ENCODE measurements around the gene CENPM. TPM values are rescaled to one million over a fixed set of nuclear protein-coding genes. Genes with fewer than 3 reads are reported as not detected.

CENPM gene
- total and polyA plus RNA-seq, 4 donors = 5.2 to 13.0 (median 10.6) TPM

GRCh38 chr22:41915786-41916493 lies 31.0 kb downstream of the CENPM start:
- DNase-seq (ENCODE audit: low read depth in 4 of 6, low spot score in 6 of 6) = no peak
- Histone ChIP-seq H3K4me1 (ENCODE audit: control insufficient read depth, insufficient read depth, low read length) (peaks cover 48% of the 10 kb centered on the region), H3K36me3 (ENCODE audit: control insufficient read depth, insufficient read depth, low read length) (peaks cover 2% of the 10 kb centered on the region), H3K27ac (ENCODE audit: low read depth, low read length) (no peak overlapping the region), H3K27me3 (ENCODE audit: control insufficient read depth, insufficient read depth, low read length) (peaks cover 86% of the 10 kb centered on the region), H3K9me3 (ENCODE audit: control insufficient read depth, insufficient read depth, low read length) (no peaks in the 10 kb centered on the region), H3K4me3 (ENCODE audit: low read depth, low read length) (no peak overlapping the region)
- WGBS (ENCODE audit: insufficient coverage) = 30% methylated on average over 6 of the region's 11 CpGs

DNA sequence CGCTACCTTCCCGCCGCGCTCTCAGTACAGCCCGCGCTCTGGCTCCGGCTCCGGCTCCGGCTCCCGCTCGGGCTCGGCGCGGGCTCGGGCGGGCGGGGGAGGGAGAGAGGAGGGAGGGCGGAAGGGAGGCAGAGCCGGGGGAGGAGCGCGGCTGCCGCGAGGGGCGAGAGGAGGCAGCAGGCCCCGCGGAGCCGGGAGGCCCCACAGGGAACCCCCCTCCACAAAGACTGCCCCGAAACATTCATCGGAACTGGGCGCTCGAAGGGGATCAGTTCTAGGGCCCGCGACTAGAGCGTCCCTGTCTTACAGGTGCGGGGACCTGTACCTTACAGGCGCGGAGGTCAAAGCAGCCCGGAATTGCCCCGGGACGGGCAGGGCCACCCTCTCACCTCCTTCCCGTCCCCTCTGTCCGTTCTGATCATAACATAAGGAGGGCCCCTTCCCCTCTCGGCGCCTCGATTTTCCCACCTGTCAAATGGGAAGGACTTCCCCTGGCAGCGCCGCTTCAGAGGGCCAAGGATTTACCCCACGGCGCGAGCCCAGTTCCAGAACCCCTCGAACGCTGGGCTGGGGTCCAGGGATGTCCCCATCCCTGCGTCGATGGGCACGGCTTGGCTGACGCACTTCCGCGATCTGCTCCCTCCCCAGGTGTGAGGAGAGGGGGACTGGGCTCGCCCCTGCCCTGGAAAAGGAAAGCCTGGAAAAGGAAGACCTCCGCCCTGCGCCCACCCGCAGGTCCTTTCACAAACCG lies 31.7 kb downstream of the CENPM start, which contains the start of gene SHISA8:
Gene SHISA8, minus strand, starts transcription at position 40 of the 751 bp plus-strand sequence. CDS start 407 bp downstream, outside the sequence.
- H3K4me3 ChIP-seq (ENCODE audit: low read depth, low read length) = no peak within 1 kb of the TSS
- H3K27ac ChIP-seq (ENCODE audit: low read depth, low read length) = no peak within 1 kb of the TSS
- DNase-seq (ENCODE audit: low read depth in 4 of 6, low spot score in 6 of 6) = peak in 2 of 6 donors; percentile 68 to 75
- WGBS (ENCODE audit: insufficient coverage) = 3% methylated on average over 53 of the region's 63 CpGs
- H3K36me3 ChIP-seq (ENCODE audit: control insufficient read depth, insufficient read depth, low read length) = peaks cover 2% of the 10 kb centered on the region
- peaks cover 90% of the 10 kb centered on the region for H3K27me3 ChIP-seq (ENCODE audit: control insufficient read depth, insufficient read depth, low read length)
- H3K9me3 ChIP-seq (ENCODE audit: control insufficient read depth, insufficient read depth, low read length) = no peaks in the 10 kb centered on the region
- H3K4me1 ChIP-seq (ENCODE audit: control insufficient read depth, insufficient read depth, low read length) = peaks cover 48% of the 10 kb centered on the region

GRCh38 chr22:41914611-41915034 lies 32.3 kb downstream of the CENPM start:
- Histone ChIP-seq H3K27me3 (ENCODE audit: control insufficient read depth, insufficient read depth, low read length) (peaks cover 85% of the 10 kb centered on the region), H3K9me3 (ENCODE audit: control insufficient read depth, insufficient read depth, low read length) (no peaks in the 10 kb centered on the region), H3K36me3 (ENCODE audit: control insufficient read depth, insufficient read depth, low read length) (peaks cover 2% of the 10 kb centered on the region), H3K27ac (ENCODE audit: low read depth, low read length) (no peak overlapping the region), H3K4me1 (ENCODE audit: control insufficient read depth, insufficient read depth, low read length) (peaks cover 43% of the 10 kb centered on the region), H3K4me3 (ENCODE audit: low read depth, low read length) (no peak overlapping the region)
- under 1% methylated on average over 67 of the region's 67 CpGs for WGBS (ENCODE audit: insufficient coverage)
- no peak for DNase-seq (ENCODE audit: low read depth in 4 of 6, low spot score in 6 of 6)

- H3K4me1 ChIP-seq (ENCODE audit: control insufficient read depth, insufficient read depth, low read length) = peaks cover 43% of the 10 kb centered on the region
- no peaks in the 10 kb centered on the region for H3K9me3 ChIP-seq (ENCODE audit: control insufficient read depth, insufficient read depth, low read length)
- no peak overlapping the region for H3K4me3 ChIP-seq (ENCODE audit: low read depth, low read length)
- under 1% methylated on average over 77 of the region's 79 CpGs for WGBS (ENCODE audit: insufficient coverage)
- peaks cover 84% of the 10 kb centered on the region for H3K27me3 ChIP-seq (ENCODE audit: control insufficient read depth, insufficient read depth, low read length)
- peaks cover 9% of the 10 kb centered on the region for H3K36me3 ChIP-seq (ENCODE audit: control insufficient read depth, insufficient read depth, low read length)
- H3K27ac ChIP-seq (ENCODE audit: low read depth, low read length) = no peak overlapping the region
- DNase-seq (ENCODE audit: low read depth in 4 of 6, low spot score in 6 of 6) = no peak
Measured at GRCh38 chr22:41913842-41914534, 33.0 kb downstream of the CENPM start.

DNA sequence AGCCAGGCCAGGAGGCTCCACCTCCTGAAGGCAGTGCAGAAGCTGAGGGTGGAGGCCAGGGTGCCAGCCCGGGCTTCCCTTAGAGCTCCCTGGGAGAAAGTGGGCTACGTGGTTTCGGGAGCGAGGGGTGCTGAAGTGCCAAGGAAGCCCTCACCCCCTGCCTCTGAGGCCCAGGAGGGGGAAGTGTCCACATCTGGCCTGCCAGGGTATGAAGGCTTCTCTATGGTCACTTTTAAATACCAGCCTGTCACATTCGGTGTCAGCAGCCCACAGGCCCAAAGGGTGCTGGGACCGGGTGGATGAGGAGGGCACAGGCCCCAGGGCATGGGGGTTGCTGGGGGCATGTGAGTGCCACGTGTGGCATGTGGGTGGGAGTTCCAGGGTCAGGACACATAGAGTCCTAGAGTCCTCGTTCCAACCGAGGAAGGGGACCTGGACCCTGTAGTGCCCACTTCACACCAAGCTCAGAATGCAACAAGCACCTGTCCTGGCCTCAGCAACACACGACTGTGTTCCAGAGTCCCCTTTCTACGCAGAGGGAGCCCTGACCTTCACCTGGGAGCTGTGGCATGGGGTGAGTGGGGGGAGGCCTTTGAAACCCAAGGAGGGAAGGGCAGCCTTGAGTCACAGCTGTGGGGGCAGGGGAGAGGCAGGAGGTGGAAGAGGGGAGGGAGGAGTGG lies 33.8 kb downstream of the CENPM start:
- Histone ChIP-seq H3K36me3 (ENCODE audit: control insufficient read depth, insufficient read depth, low read length) (peaks cover 15% of the 10 kb centered on the region), H3K27me3 (ENCODE audit: control insufficient read depth, insufficient read depth, low read length) (peaks cover 79% of the 10 kb centered on the region), H3K27ac (ENCODE audit: low read depth, low read length) (no peak overlapping the region), H3K9me3 (ENCODE audit: control insufficient read depth, insufficient read depth, low read length) (no peaks in the 10 kb centered on the region), H3K4me3 (ENCODE audit: low read depth, low read length) (no peak overlapping the region), H3K4me1 (ENCODE audit: control insufficient read depth, insufficient read depth, low read length) (peaks cover 45% of the 10 kb centered on the region)
- DNase-seq (ENCODE audit: low read depth in 4 of 6, low spot score in 6 of 6) = no peak
- 80% methylated on average over 7 of the region's 11 CpGs for WGBS (ENCODE audit: insufficient coverage)

GRCh38 chr22:41912338-41913039 lies 34.5 kb downstream of the CENPM start:
- Histone ChIP-seq H3K36me3 (ENCODE audit: control insufficient read depth, insufficient read depth, low read length) (peaks cover 22% of the 10 kb centered on the region), H3K27me3 (ENCODE audit: control insufficient read depth, insufficient read depth, low read length) (peaks cover 72% of the 10 kb centered on the region), H3K4me1 (ENCODE audit: control insufficient read depth, insufficient read depth, low read length) (peaks cover 40% of the 10 kb centered on the region), H3K9me3 (ENCODE audit: control insufficient read depth, insufficient read depth, low read length) (no peaks in the 10 kb centered on the region), H3K4me3 (ENCODE audit: low read depth, low read length) (no peak overlapping the region), H3K27ac (ENCODE audit: low read depth, low read length) (no peak overlapping the region)
- DNase-seq (ENCODE audit: low read depth in 4 of 6, low spot score in 6 of 6) = no peak
- WGBS (ENCODE audit: insufficient coverage) = 81% methylated on average over 7 of the region's 9 CpGs

GRCh38 chr22:41911001-41911611 lies 35.8 kb downstream of the CENPM start:
- Histone ChIP-seq H3K4me1 (ENCODE audit: control insufficient read depth, insufficient read depth, low read length) (peaks cover 40% of the 10 kb centered on the region), H3K27ac (ENCODE audit: low read depth, low read length) (no peak overlapping the region), H3K9me3 (ENCODE audit: control insufficient read depth, insufficient read depth, low read length) (no peaks in the 10 kb centered on the region), H3K27me3 (ENCODE audit: control insufficient read depth, insufficient read depth, low read length) (peaks cover 60% of the 10 kb centered on the region), H3K4me3 (ENCODE audit: low read depth, low read length) (no peak overlapping the region), H3K36me3 (ENCODE audit: control insufficient read depth, insufficient read depth, low read length) (peaks cover 34% of the 10 kb centered on the region)
- 17% methylated on average over 37 of the region's 37 CpGs for WGBS (ENCODE audit: insufficient coverage)
- no peak for DNase-seq (ENCODE audit: low read depth in 4 of 6, low spot score in 6 of 6)

DNA sequence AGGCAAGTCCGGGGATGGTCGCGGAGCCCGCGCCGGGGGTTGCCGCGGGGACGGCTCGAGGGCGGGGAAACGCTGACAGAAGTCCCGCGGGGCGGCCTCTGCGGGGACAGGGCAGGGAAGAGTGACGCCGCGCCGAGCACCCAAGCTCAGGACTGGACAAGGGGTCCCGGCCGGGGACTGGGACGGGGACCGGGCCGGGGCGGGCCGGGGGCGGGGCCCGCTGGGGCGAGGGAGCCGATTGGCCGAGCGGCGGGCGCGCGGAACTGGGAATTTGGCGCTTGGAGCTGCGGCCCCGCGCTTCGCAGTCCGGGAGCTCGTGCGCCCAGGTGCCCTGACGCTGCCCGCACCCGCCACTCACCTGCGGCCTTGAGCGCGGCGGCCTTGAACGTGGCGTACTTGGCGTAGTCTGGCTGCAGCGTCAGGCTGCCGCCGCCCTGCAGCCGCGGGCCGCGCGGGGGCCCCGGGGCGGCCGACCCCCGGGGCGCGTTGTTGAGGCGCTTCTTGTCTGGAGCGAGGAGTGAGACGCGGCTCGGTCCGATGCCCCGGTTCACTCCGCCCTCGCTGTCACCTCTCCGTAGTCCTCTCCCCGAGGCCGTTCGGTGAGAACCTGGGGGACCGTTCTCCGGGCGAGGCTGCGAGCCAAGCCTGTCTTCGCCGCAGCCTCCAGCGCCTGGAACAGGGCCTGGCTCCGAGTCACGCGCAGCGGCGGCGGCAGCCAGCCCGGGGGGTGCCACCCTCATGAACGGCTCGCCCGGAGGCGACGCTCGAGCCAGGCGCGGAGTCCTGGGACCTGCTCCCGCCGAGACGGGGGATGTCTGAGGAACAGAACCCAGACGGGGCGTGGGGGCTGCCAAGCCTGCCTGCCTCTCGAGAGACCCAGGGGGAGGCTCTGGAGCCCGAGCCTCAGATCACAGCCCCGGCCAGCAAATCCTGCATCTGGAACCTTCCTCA lies 36.6 kb downstream of the CENPM start:
- Histone ChIP-seq H3K27ac (ENCODE audit: low read depth, low read length) (no peak overlapping the region), H3K36me3 (ENCODE audit: control insufficient read depth, insufficient read depth, low read length) (peaks cover 42% of the 10 kb centered on the region), H3K4me1 (ENCODE audit: control insufficient read depth, insufficient read depth, low read length) (peaks cover 34% of the 10 kb centered on the region), H3K9me3 (ENCODE audit: control insufficient read depth, insufficient read depth, low read length) (no peaks in the 10 kb centered on the region), H3K27me3 (ENCODE audit: control insufficient read depth, insufficient read depth, low read length) (peaks cover 52% of the 10 kb centered on the region), H3K4me3 (ENCODE audit: low read depth, low read length) (no peak overlapping the region)
- WGBS (ENCODE audit: insufficient coverage) = under 1% methylated on average over 112 of the region's 112 CpGs
- DNase-seq (ENCODE audit: low read depth in 4 of 6, low spot score in 6 of 6) = peak in 2 of 6 donors; percentile 48 to 72
